GM12878 (cell line): ENCODE results near the gene RPL3. TPM values are rescaled to one million over a fixed set of nuclear protein-coding genes. Genes with fewer than 3 reads are reported as not detected.

Source experiments
- ATAC-seq: fragments of 200-7000 bp; cut with Tn5 transposase; 3 replicates; pipeline ENCODE4 v1.9.1; 2020; ENCODE audit warnings: mild to moderate bottlenecking, moderate library complexity
- BruUV-seq: library from RNA; stranded (reverse); fragments of 400-500 nt; replicated peaks from 2 replicates; lab custom pipeline; 2021; lab: Mats Ljungman, UMichigan
- CTCF ChIA-PET: fragments of 300-600 bp; sonication (Branson Sonifier 250); formaldehyde crosslinking; extraction: SDS; loops from one replicate; lab custom pipeline; 2021; ENCODE audit warnings: inconsistent platforms; lab: Yijun Ruan, JAX
- POLR2A ChIA-PET: fragments of 350-600 bp; formaldehyde crosslinking; extraction: SDS; loops from one replicate; lab custom pipeline; 2021; ENCODE audit warnings: inconsistent platforms; lab: Charles Lee
- RAD21 ChIA-PET: fragments of 300-600 bp; sonication (Branson Sonifier 250); formaldehyde crosslinking; loops from one replicate; lab custom pipeline; 2023; ENCODE audit warnings: antibody characterized with exemption; ENCODE audit not compliant: unreplicated experiment; lab: Charles Lee
- SMC1A ChIA-PET: fragments of 300-600 bp; sonication (Branson Sonifier 250); formaldehyde crosslinking; loops from one replicate; lab custom pipeline; 2023; ENCODE audit not compliant: unreplicated experiment, uncharacterized antibody; lab: Charles Lee
- DNase-seq: peaks from one replicate; pipeline ENCODE4 v3.0.0-alpha.2; 2011; ENCODE audit warnings: low read depth, low spot score
- FAIRE-seq: peaks from 3 replicates; lab custom pipeline; 2011; peaks lifted over from hg19 to GRCh38; lab: Jason Lieb, UNC
- H2AFZ ChIP-seq: 2 replicates; pipeline ENCODE4 v1.6.0; 2011; ENCODE audit warnings: low read depth, low read length, control low read depth; ENCODE audit not compliant: control insufficient read depth
- H3K27ac ChIP-seq: 2 replicates; pipeline ENCODE4 v1.5.1; 2011; ENCODE audit warnings: control low read depth; ENCODE audit not compliant: control insufficient read depth, insufficient read depth
- H3K27me3 ChIP-seq, 2 experiments: replicated peaks in 1 of 2; 2 replicates each; pipeline versions ENCODE4 v1.6.0 to v1.6.1; 2011; ENCODE audit warnings: low read length in 1 of 2; ENCODE audit not compliant: control insufficient read depth in 2 of 2, insufficient read depth in 2 of 2
- H3K36me3 ChIP-seq, 2 experiments: 2 replicates each; pipeline ENCODE4 v1.5.1; 2011; ENCODE audit warnings: low read length in 1 of 2; ENCODE audit not compliant: control insufficient read depth in 2 of 2, insufficient read depth in 2 of 2
- H3K4me1 ChIP-seq: 2 replicates; pipeline ENCODE4 v1.6.1; 2011; ENCODE audit warnings: mild to moderate bottlenecking, low read length, moderate library complexity, mixed read lengths; ENCODE audit not compliant: control insufficient read depth, insufficient read depth
- H3K4me2 ChIP-seq: 2 replicates; pipeline ENCODE4 v1.6.0; 2011; ENCODE audit warnings: control low read depth; ENCODE audit not compliant: control insufficient read depth, insufficient read depth
- H3K4me3 ChIP-seq: fragments of 200-600 bp; sonication (generic); 2 replicates; pipeline ENCODE4 v1.5.1; 2016
- H3K79me2 ChIP-seq: 2 replicates; pipeline ENCODE4 v1.6.0; 2011; ENCODE audit warnings: low read length; ENCODE audit not compliant: control insufficient read depth, insufficient read depth
- H3K9ac ChIP-seq: 2 replicates; pipeline ENCODE4 v1.8.0; 2011; ENCODE audit warnings: low read length, control low read depth, mixed read lengths; ENCODE audit not compliant: control insufficient read depth, insufficient read depth
- H3K9me3 ChIP-seq: replicated peaks from 3 replicates; pipeline ENCODE4 v1.5.1; 2011; ENCODE audit warnings: mild to moderate bottlenecking, low read length; ENCODE audit not compliant: control insufficient read depth, insufficient read depth
- H4K20me1 ChIP-seq: 2 replicates; pipeline ENCODE4 v1.6.0; 2011; ENCODE audit not compliant: control insufficient read depth, insufficient read depth
- BRCA1 ChIP-seq: IDR thresholded peaks from 2 replicates; pipeline ENCODE4 v1.6.1; 2011; ENCODE audit warnings: low read depth, low read length, improper control_type of control experiment
- CBX3 ChIP-seq: fragments of 200-600 bp; sonication (generic); IDR thresholded peaks from 2 replicates; pipeline ENCODE4 v1.6.1; 2016; ENCODE audit warnings: low read depth, borderline replicate concordance
- CBX5 ChIP-seq: sonication (generic); IDR thresholded peaks from 2 replicates; pipeline ENCODE4 v1.6.1; 2016; ENCODE audit warnings: low read depth, moderate library complexity, mild to moderate bottlenecking, inconsistent platforms
- DPF2 ChIP-seq: fragments of 450-650 bp; IDR thresholded peaks from 2 replicates; pipeline ENCODE4 v1.6.1; 2017; ENCODE audit warnings: mild to moderate bottlenecking
- MEF2A ChIP-seq: IDR thresholded peaks from 2 replicates; pipeline ENCODE4 v1.6.1; 2011; ENCODE audit warnings: low read depth, mild to moderate bottlenecking, low read length, moderate library complexity; ENCODE audit not compliant: insufficient read depth
- MTA3 ChIP-seq: IDR thresholded peaks from 2 replicates; pipeline ENCODE4 v1.6.1; 2012; ENCODE audit warnings: low read length, inconsistent platforms, borderline replicate concordance
- NFXL1 ChIP-seq: fragments of 450-650 bp; IDR thresholded peaks from 2 replicates; pipeline ENCODE4 v1.6.1; 2017; ENCODE audit warnings: antibody characterized with exemption, mild to moderate bottlenecking, borderline replicate concordance
- NR2F1 ChIP-seq: fragments of 450-650 bp; conservative IDR thresholded peaks from 2 replicates; pipeline ENCODE4 v1.6.1; 2017; ENCODE audit warnings: mild to moderate bottlenecking
- NRF1 ChIP-seq: conservative IDR thresholded peaks from 2 replicates; pipeline ENCODE4 v1.6.1; 2011; ENCODE audit warnings: mild to moderate bottlenecking, low read depth, low read length, improper control_type of control experiment
- PAX8 ChIP-seq: fragments of 450-650 bp; IDR thresholded peaks from 2 replicates; pipeline ENCODE4 v1.6.1; 2017; ENCODE audit warnings: mild to moderate bottlenecking, moderate library complexity
- PML ChIP-seq: IDR thresholded peaks from 2 replicates; pipeline ENCODE4 v1.6.1; 2012; ENCODE audit warnings: low read length, inconsistent platforms
- SMAD5 ChIP-seq: IDR thresholded peaks from 2 replicates; pipeline ENCODE4 v1.6.1; 2016; ENCODE audit warnings: antibody characterized with exemption, low read depth
- SPI1 ChIP-seq: IDR thresholded peaks from 2 replicates; pipeline ENCODE4 v1.6.1; 2011; ENCODE audit warnings: low read depth, mild to moderate bottlenecking, low read length, moderate library complexity, borderline replicate concordance; ENCODE audit not compliant: insufficient read depth
- YBX1 ChIP-seq: fragments of 450-650 bp; IDR thresholded peaks from 2 replicates; pipeline ENCODE4 v1.6.1; 2016; ENCODE audit warnings: antibody characterized with exemption
- ZNF274 ChIP-seq: IDR thresholded peaks from one replicate; pipeline ENCODE4 v1.8.0; 2011; ENCODE audit not compliant: insufficient read length, insufficient read depth
- WGBS: methylation state at CpG from one replicate; pipeline ENCODE4 v1.1.6; 2016; ENCODE audit warnings: low lambda C conversion rate; ENCODE audit not compliant: insufficient replicate concordance, insufficient coverage; ENCODE audit errors: missing lambda C conversion rate; 5-methylcytosine and 5-hydroxymethylcytosine counted together
- in situ Hi-C: fragments of 300-500 bp; cut with MboI; formaldehyde crosslinking; loops from 9 replicates; pipeline ENCODE4 v1.14.3; 2018; ENCODE audit warnings: mixed read lengths
- intact Hi-C: fragments of 100-400 bp; cut with micrococcal nuclease; formaldehyde crosslinking; loops from one replicate; pipeline ENCODE4 v1.14.2; 2022; ENCODE audit not compliant: unreplicated experiment
- polyA plus RNA-seq, 11 experiments: library from polyadenylated mRNA; depleted of rRNA in 4 of 11; unstranded in 6 of 11; stranded (reverse) in 5 of 11; fragments of >200 nt; fragmentation: Nextera tagmentation in 4 of 11; fragmentation: Illumina TruSeq in 1 of 11; extraction: Ambion mirVana in 4 of 11; extraction: Trizol in 1 of 11; gene quantifications; 1 replicate in 1 of 11; 2 replicates in 10 of 11; pipeline versions ENCODE4 v1.2.1 to v1.2.3, GENCODE V29; 2011 to 2016; ENCODE audit warnings: inconsistent platforms in 2 of 11, missing spikeins in 2 of 11, low read depth in 1 of 11
- total RNA-seq, 4 experiments: library from RNA; depleted of rRNA in 3 of 4; stranded (reverse); fragments of >200 nt in 3 of 4; fragmentation: Illumina TruSeq in 1 of 4; extraction: Trizol in 1 of 4; gene quantifications; 2 replicates each; pipeline versions ENCODE4 v1.2.1 to v1.2.3, GENCODE V29; 2013 to 2021
- TF ChIP-seq, protein P1 (sequence below): IDR thresholded peaks from 2 replicates; pipeline ENCODE4 v1.6.1; 2011; ENCODE audit warnings: borderline replicate concordance, low read depth, mild to moderate bottlenecking, moderate library complexity, mixed read lengths, low read length; ENCODE audit not compliant: insufficient read depth; ENCODE audit errors: extremely low read length
- TF ChIP-seq, protein P2 (sequence below): IDR thresholded peaks from 2 replicates; pipeline ENCODE4 v1.6.1; 2011; ENCODE audit warnings: low read depth, mild to moderate bottlenecking, low read length, moderate library complexity, borderline replicate concordance; ENCODE audit errors: extremely low read depth
- TF ChIP-seq, protein P3 (sequence below): fragments of 150-350 bp; IDR thresholded peaks from 2 replicates; pipeline ENCODE4 v1.6.1; 2014; ENCODE audit warnings: mild to moderate bottlenecking, low read depth, low read length
- TF ChIP-seq, protein P4 (sequence below): IDR thresholded peaks from 2 replicates; pipeline ENCODE4 v1.6.1; 2011; ENCODE audit warnings: mild to moderate bottlenecking, low read depth, low read length, moderate library complexity; ENCODE audit not compliant: insufficient replicate concordance

Gene RPL3
- total and polyA plus RNA-seq, 10 of the 15 experiments (the other 5 are each of a cell fraction or from before 2014, with no cell fraction given) = 1,534 to 6,791 (median 3,992) TPM

DNA sequence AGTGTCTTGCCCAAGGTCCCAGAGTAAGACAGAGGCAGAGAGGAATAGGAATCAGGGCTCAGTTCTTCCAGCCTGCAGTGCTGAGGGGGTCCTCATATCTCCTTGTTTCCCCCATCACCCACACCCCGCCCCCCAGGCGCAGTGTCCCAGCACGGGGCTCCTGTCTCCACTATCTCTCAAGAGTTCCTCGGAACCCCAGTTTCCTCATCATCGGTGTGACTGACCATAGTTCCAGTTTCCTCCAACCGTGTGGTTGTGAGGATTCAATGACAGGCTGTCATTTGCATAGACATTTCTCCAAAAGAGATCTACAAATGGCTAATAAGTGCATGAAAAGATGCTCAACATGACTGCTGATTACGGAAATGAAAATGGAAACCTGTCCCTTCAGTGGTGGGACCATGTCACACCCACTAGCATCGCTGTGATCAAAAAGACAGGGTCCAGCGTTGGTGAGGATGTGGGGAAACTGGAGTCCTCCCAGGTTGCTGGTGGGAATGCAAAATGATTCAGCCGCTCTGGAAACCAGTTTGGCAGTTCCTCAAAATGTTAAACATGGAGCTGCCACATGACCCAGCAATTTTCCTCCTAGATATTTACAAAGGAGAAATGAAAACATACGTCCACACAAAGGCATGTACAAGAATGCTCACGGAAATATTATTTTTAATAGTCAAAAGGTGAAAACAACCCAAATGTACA, 42.8 kb downstream of the RPL3 start:
- peak; percentile 52 for FAIRE-seq
- Histone ChIP-seq H3K27ac (no peak overlapping the region), H3K4me2 (no peak overlapping the region)
- TF ChIP-seq NR2F1 (no peak), CBX3 (no peak), BRCA1 (no peak), MEF2A (no peak), NFXL1 (no peak), SPI1 (no peak), YBX1 (no peak), PAX8 (no peak), NRF1 (no peak), SMAD5 (no peak), CBX5 (no peak), ZNF274 (no peak), MTA3 (no peak), PML (no peak), DPF2 (no peak)
- TF ChIP-seq, protein P1, sequence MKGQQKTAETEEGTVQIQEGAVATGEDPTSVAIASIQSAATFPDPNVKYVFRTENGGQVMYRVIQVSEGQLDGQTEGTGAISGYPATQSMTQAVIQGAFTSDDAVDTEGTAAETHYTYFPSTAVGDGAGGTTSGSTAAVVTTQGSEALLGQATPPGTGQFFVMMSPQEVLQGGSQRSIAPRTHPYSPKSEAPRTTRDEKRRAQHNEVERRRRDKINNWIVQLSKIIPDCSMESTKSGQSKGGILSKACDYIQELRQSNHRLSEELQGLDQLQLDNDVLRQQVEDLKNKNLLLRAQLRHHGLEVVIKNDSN = no peak
- TF ChIP-seq, protein P2, sequence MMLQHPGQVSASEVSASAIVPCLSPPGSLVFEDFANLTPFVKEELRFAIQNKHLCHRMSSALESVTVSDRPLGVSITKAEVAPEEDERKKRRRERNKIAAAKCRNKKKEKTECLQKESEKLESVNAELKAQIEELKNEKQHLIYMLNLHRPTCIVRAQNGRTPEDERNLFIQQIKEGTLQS = no peak
- TF ChIP-seq, protein P3, sequence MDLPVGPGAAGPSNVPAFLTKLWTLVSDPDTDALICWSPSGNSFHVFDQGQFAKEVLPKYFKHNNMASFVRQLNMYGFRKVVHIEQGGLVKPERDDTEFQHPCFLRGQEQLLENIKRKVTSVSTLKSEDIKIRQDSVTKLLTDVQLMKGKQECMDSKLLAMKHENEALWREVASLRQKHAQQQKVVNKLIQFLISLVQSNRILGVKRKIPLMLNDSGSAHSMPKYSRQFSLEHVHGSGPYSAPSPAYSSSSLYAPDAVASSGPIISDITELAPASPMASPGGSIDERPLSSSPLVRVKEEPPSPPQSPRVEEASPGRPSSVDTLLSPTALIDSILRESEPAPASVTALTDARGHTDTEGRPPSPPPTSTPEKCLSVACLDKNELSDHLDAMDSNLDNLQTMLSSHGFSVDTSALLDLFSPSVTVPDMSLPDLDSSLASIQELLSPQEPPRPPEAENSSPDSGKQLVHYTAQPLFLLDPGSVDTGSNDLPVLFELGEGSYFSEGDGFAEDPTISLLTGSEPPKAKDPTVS = no peak
- TF ChIP-seq, protein P4, sequence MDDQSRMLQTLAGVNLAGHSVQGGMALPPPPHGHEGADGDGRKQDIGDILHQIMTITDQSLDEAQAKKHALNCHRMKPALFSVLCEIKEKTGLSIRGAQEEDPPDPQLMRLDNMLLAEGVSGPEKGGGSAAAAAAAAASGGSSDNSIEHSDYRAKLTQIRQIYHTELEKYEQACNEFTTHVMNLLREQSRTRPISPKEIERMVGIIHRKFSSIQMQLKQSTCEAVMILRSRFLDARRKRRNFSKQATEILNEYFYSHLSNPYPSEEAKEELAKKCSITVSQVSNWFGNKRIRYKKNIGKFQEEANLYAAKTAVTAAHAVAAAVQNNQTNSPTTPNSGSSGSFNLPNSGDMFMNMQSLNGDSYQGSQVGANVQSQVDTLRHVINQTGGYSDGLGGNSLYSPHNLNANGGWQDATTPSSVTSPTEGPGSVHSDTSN = no peak
- TF ChIP-seq, all 136 proteins: peak for 0
- Histone ChIP-seq H3K27me3 (no peaks in the 10 kb centered on the region; a peak in 1 of 4 replicates), H3K9me3 (no peaks in the 10 kb centered on the region; the same call in 2 of the 3 replicates), H3K4me3 (no peak overlapping the region), H2AFZ (no peak overlapping the region), H3K4me1 (no peaks in the 10 kb centered on the region), H3K79me2 (no peaks in the 10 kb centered on the region), H3K36me3 (no peaks in the 10 kb centered on the region), H3K9ac (no peak overlapping the region), H4K20me1 (no peaks in the 10 kb centered on the region)
- intact Hi-C loops (no loop called here), in situ Hi-C loops (no loop called here)
- CTCF ChIA-PET = no interaction called here
- DNase-seq (no peak), ATAC-seq (no peak)
- 66% methylated on average over 12 of the region's 12 CpGs for WGBS
- RAD21 ChIA-PET = no interaction called here
- POLR2A ChIA-PET = no interaction called here
- BruUV-seq = no TSS peak
- SMC1A ChIA-PET = no interaction called here
